ENCODE measurements around the gene SLC25A26. TPM values are rescaled to one million over a fixed set of nuclear protein-coding genes. Genes with fewer than 3 reads are reported as not detected.

Gene SLC25A26
- total RNA-seq, 3 donors from 2014 or later: 25.6 to 31.4 (median 30.9) TPM

GRCh38 chr3:66266551-66266950 lies 45.8 kb downstream of the SLC25A26 start:
- intact Hi-C loops (cut with DNase I; ENCODE audit: low total_unique reads): no loop called here
- TF ChIP-seq POLR2A (IDR thresholded peaks at IDR 0.05) (no peak), POLR2AphosphoS5 (IDR thresholded peaks at IDR 0.05) (no peak), CTCF (IDR thresholded peaks at IDR 0.05) (no peak)
- H3K27ac ChIP-seq: no peak overlapping the region
- no peaks in the 10 kb centered on the region for H3K9me3 ChIP-seq
- no peaks in the 10 kb centered on the region for H3K4me1 ChIP-seq
- H3K36me3 ChIP-seq: no peaks in the 10 kb centered on the region
- no peaks in the 10 kb centered on the region for H3K27me3 ChIP-seq
- no peak for DNase-seq (ENCODE audit: low spot score in 2 of 2)
- H3K4me3 ChIP-seq: no peak overlapping the region

GRCh38 chr3:66267031-66267430 lies 46.2 kb downstream of the SLC25A26 start:
- TF ChIP-seq POLR2A (IDR thresholded peaks at IDR 0.05): no peak
- TF ChIP-seq CTCF (IDR thresholded peaks at IDR 0.05): no peak
- no peak for TF ChIP-seq POLR2AphosphoS5 (IDR thresholded peaks at IDR 0.05)
- H3K36me3 ChIP-seq: no peaks in the 10 kb centered on the region
- no peak for DNase-seq (ENCODE audit: low spot score in 2 of 2)
- no peaks in the 10 kb centered on the region for H3K9me3 ChIP-seq
- no peaks in the 10 kb centered on the region for H3K27me3 ChIP-seq
- intact Hi-C loops (cut with DNase I; ENCODE audit: low total_unique reads): no loop called here
- H3K27ac ChIP-seq: no peak overlapping the region
- H3K4me1 ChIP-seq: no peaks in the 10 kb centered on the region
- H3K4me3 ChIP-seq: no peak overlapping the region

- H3K4me1 ChIP-seq: no peaks in the 10 kb centered on the region
- intact Hi-C loops (cut with DNase I; ENCODE audit: low total_unique reads): no loop called here
- TF ChIP-seq POLR2AphosphoS5 (IDR thresholded peaks at IDR 0.05): no peak
- TF ChIP-seq CTCF (IDR thresholded peaks at IDR 0.05): no peak
- TF ChIP-seq POLR2A (IDR thresholded peaks at IDR 0.05): no peak
- H3K27ac ChIP-seq: no peak overlapping the region
- no peak overlapping the region for H3K4me3 ChIP-seq
- no peaks in the 10 kb centered on the region for H3K27me3 ChIP-seq
- H3K36me3 ChIP-seq: no peaks in the 10 kb centered on the region
- H3K9me3 ChIP-seq: no peaks in the 10 kb centered on the region
- DNase-seq (ENCODE audit: low spot score in 2 of 2): no peak
Observed at GRCh38 chr3:66267906-66268305, 47.1 kb downstream of the SLC25A26 start.

GRCh38 chr3:66268864-66269263 lies 48.1 kb downstream of the SLC25A26 start:
- no peaks in the 10 kb centered on the region for H3K4me1 ChIP-seq
- no peak for DNase-seq (ENCODE audit: low spot score in 2 of 2)
- intact Hi-C loops (cut with DNase I; ENCODE audit: low total_unique reads): no loop called here
- H3K27me3 ChIP-seq: no peaks in the 10 kb centered on the region
- H3K36me3 ChIP-seq: no peaks in the 10 kb centered on the region
- no peak for TF ChIP-seq CTCF (IDR thresholded peaks at IDR 0.05)
- no peak for TF ChIP-seq POLR2A (IDR thresholded peaks at IDR 0.05)
- TF ChIP-seq POLR2AphosphoS5 (IDR thresholded peaks at IDR 0.05): no peak
- H3K27ac ChIP-seq: no peak overlapping the region
- H3K9me3 ChIP-seq: no peaks in the 10 kb centered on the region
- H3K4me3 ChIP-seq: no peak overlapping the region

GRCh38 chr3:66269411-66269810 lies 48.6 kb downstream of the SLC25A26 start:
- Histone ChIP-seq H3K27me3 (no peaks in the 10 kb centered on the region), H3K27ac (no peak overlapping the region), H3K4me1 (no peaks in the 10 kb centered on the region), H3K9me3 (no peaks in the 10 kb centered on the region), H3K36me3 (no peaks in the 10 kb centered on the region), H3K4me3 (no peak overlapping the region)
- DNase-seq (ENCODE audit: low spot score in 2 of 2): no peak
- no peak for TF ChIP-seq POLR2AphosphoS5 (IDR thresholded peaks at IDR 0.05)
- TF ChIP-seq POLR2A (IDR thresholded peaks at IDR 0.05): no peak
- no peak for TF ChIP-seq CTCF (IDR thresholded peaks at IDR 0.05)
- intact Hi-C loops (cut with DNase I; ENCODE audit: low total_unique reads): no loop called here
